Measurements from ENCODE around the gene RAB22A.

- TF ChIP-seq HEYL (CRISPR knock-in tag; IDR thresholded peaks at IDR 0.05) (no peak), EP300 (IDR thresholded peaks at IDR 0.05) (no peak), CHD2 (IDR thresholded peaks at IDR 0.05; ENCODE audit: low read length, partially characterized antibody) (no peak), CEBPB (IDR thresholded peaks at IDR 0.05) (no peak), POLR2A (IDR thresholded peaks at IDR 0.05; ENCODE audit: low read length) (no peak), KDM5A (IDR thresholded peaks at IDR 0.05) (no peak), EHMT2 (IDR thresholded peaks at IDR 0.05; ENCODE audit: low read depth) (no peak), MAFK (IDR thresholded peaks at IDR 0.05; ENCODE audit: partially characterized antibody) (no peak), RAD21 (conservative IDR thresholded peaks at IDR 0.05 in 1 of 2, IDR thresholded peaks at IDR 0.05 in 1 of 2) (no peak)
- TF ChIP-seq, protein P1, sequence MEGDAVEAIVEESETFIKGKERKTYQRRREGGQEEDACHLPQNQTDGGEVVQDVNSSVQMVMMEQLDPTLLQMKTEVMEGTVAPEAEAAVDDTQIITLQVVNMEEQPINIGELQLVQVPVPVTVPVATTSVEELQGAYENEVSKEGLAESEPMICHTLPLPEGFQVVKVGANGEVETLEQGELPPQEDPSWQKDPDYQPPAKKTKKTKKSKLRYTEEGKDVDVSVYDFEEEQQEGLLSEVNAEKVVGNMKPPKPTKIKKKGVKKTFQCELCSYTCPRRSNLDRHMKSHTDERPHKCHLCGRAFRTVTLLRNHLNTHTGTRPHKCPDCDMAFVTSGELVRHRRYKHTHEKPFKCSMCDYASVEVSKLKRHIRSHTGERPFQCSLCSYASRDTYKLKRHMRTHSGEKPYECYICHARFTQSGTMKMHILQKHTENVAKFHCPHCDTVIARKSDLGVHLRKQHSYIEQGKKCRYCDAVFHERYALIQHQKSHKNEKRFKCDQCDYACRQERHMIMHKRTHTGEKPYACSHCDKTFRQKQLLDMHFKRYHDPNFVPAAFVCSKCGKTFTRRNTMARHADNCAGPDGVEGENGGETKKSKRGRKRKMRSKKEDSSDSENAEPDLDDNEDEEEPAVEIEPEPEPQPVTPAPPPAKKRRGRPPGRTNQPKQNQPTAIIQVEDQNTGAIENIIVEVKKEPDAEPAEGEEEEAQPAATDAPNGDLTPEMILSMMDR (IDR thresholded peaks at IDR 0.05): no peak
- TF ChIP-seq, protein P2, sequence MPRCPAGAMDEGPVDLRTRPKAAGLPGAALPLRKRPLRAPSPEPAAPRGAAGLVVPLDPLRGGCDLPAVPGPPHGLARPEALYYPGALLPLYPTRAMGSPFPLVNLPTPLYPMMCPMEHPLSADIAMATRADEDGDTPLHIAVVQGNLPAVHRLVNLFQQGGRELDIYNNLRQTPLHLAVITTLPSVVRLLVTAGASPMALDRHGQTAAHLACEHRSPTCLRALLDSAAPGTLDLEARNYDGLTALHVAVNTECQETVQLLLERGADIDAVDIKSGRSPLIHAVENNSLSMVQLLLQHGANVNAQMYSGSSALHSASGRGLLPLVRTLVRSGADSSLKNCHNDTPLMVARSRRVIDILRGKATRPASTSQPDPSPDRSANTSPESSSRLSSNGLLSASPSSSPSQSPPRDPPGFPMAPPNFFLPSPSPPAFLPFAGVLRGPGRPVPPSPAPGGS (IDR thresholded peaks at IDR 0.05): no peak
- TF ChIP-seq, protein P3, sequence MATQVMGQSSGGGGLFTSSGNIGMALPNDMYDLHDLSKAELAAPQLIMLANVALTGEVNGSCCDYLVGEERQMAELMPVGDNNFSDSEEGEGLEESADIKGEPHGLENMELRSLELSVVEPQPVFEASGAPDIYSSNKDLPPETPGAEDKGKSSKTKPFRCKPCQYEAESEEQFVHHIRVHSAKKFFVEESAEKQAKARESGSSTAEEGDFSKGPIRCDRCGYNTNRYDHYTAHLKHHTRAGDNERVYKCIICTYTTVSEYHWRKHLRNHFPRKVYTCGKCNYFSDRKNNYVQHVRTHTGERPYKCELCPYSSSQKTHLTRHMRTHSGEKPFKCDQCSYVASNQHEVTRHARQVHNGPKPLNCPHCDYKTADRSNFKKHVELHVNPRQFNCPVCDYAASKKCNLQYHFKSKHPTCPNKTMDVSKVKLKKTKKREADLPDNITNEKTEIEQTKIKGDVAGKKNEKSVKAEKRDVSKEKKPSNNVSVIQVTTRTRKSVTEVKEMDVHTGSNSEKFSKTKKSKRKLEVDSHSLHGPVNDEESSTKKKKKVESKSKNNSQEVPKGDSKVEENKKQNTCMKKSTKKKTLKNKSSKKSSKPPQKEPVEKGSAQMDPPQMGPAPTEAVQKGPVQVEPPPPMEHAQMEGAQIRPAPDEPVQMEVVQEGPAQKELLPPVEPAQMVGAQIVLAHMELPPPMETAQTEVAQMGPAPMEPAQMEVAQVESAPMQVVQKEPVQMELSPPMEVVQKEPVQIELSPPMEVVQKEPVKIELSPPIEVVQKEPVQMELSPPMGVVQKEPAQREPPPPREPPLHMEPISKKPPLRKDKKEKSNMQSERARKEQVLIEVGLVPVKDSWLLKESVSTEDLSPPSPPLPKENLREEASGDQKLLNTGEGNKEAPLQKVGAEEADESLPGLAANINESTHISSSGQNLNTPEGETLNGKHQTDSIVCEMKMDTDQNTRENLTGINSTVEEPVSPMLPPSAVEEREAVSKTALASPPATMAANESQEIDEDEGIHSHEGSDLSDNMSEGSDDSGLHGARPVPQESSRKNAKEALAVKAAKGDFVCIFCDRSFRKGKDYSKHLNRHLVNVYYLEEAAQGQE (IDR thresholded peaks at IDR 0.05): no peak
Observed at GRCh38 chr20:58402305-58402704, 92.8 kb downstream of the RAB22A start.
